HG03066 (cell line): Measurements from ENCODE around the gene PANK1.

Source experiments
- ATAC-seq: cut with Tn5 transposase; IDR thresholded peaks from one replicate; pipeline ENCODE4 v1.9.1; 2021; ENCODE audit warnings: low read depth; ENCODE audit not compliant: unreplicated experiment

PANK1 gene

DNA sequence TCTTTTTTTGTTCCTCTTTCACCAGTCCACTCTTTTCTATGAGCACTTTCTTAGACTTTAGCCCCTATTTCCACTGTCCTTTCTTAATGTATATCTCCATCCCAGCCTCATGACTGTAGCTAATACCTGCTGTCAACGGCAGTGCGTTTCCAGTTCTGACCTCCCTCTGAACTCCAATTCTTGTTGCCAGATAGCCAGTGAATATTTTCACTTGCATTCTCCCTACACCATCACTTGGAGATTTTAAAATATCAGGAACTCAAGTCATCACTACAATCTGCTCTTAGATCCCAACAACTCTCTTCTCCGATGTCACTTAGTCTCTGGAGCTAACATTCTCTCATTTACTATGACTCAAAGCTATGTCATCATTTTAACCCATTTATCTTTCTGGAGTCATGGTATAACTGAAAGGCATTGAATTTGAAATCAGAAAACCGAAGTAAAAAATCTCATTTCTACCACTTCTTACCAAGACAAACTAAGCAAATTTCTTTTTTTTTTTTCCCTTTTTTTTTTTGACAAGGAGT, 104.6 kb downstream of the PANK1 start:
- ATAC-seq: no peak

DNA sequence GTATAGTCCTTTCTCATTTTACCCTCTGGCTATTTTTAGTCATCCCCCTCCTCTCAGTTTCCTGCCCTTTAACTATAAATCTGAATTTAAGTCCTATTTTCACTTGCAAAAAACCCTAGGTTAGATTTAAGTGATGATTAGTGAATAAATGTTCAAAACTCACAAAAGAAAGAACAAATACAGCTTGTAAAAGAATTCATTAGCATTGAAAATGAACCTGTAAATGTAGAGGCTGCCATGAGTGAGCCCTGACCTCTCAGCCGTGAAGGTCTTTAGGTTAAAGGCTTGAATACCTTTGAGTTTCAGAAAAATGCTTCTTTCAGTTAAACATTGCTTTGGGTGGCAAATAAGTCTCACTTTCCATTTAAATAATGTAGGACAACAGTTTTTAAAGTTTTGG, 107.7 kb downstream of the PANK1 start:
- no peak for ATAC-seq

DNA sequence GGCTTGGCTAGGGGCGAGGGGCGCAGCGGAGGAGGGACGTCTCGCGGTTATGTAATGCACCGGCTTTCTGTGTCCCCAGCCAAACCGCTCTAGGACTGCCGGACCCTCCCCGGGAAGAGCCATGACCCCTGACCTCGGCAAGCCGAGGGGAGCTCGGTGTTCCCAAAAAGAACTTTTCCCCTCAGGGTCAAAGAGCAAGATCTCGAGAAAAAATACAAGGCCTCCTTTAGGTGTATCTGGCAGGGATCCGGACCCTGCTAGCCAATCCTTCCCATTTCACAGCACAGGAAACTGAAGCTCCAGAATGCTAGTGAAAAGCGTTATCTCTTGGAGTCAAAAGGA, 109.1 kb downstream of the PANK1 start:
- no peak for ATAC-seq

DNA sequence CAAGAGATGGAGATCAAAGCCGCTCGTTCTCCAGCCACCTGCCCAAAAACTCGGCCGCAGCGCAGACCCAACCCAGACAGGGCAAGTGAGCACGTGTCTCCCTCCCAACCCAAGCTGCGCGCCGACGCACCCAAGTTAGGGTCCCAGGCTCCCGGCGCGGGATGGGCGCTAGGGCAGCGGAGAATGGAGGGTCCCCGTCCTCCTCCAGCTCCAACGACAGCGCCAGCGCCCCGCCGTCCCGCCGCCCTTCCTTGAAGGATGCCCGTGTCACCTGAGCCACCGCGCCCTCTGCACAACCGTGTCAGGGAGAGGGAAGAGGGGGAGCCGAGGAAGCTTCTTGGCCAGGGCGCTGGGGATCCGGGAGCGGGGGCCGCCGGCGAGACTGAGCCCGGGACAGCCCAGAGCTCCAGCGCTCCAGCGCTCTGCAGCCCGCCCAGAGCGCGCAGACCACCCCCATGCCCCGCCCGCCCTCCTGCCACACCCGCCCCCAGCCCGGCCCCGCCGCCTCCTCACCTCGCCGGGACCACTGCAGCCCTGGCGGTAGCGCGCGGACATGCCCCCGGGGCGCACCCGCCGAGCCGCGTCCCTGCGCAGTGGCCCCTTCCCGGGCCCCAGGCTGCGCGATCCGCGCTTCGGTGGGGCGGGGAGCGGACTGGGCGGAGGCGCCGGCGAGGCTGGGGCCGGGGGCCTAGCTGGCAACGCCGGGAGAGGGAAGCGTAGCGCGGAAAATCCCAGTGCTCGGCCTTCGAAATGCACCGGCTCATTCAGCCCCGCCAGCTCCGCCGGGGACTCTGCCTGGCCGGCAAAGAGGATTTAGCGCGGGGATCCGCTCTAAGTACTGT, 109.7 kb downstream of the PANK1 start, which contains the start of gene SLC16A12:
TSS of gene SLC16A12 (minus strand) at position 424 of the 842 bp plus-strand sequence. CDS start 73,016 bp downstream, outside the sequence.
- no peak for ATAC-seq

DNA sequence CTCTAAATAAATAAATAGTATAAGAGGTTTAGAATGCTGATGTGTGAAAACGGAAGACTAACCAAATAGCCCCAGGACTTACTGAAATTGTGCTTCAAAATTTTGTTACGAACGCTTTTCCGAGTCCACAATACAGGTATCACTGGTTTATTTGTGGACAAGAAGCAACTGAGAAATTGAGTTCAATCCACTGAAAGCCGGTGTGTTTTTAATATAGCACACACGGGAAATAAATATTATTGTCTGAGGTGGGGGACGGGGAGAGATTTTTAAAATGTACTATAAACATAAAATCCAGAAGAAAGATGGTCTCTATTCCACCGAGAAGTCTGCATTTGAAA, 110.2 kb downstream of the PANK1 start:
- ATAC-seq: no peak
